ENCODE results near the gene SUPT6H. TPM values are rescaled to one million over a fixed set of nuclear protein-coding genes. Genes with fewer than 3 reads are reported as not detected.
A peak's percentile ranks its signal among the peaks of the same experiment; 100 is the strongest.

Gene SUPT6H
- total and polyA plus RNA-seq, 9 of the 15 experiments (the other 6 are each of a cell fraction or from before 2014, with no cell fraction given): 1.7 to 77.7 (median 49.2) TPM

GRCh38 chr17:28710861-28711722 lies 49.1 kb downstream of the SUPT6H start (continued):
- TF ChIP-seq CHD7 (IDR thresholded peaks at IDR 0.05; ENCODE audit: low read depth, low read length) (no peak), TAF1 (IDR thresholded peaks at IDR 0.05; ENCODE audit: control insufficient read depth, extremely low read depth, insufficient read depth, low read length, severe bottlenecking) (peak; percentile 73), PCBP2 (IDR thresholded peaks at IDR 0.05; ENCODE audit: low read depth, low read length, poor library complexity, severe bottlenecking) (no peak), MTA1 (IDR thresholded peaks at IDR 0.05; ENCODE audit: borderline replicate concordance) (no peak), ZBTB8A (IDR thresholded peaks at IDR 0.05; ENCODE audit: partially characterized antibody) (no peak), YY1 (IDR thresholded peaks at IDR 0.05; ENCODE audit: borderline replicate concordance in 1 of 3, control insufficient read depth in 1 of 3, extremely low read depth in 1 of 3, insufficient read depth in 3 of 3, insufficient read length in 1 of 3, insufficient replicate concordance in 2 of 3, low read depth in 1 of 3, low read length in 2 of 3) (peak in 2 of 3 experiments; percentile 46 to 68), ARID1B (IDR thresholded peaks at IDR 0.05) (no peak), GATAD2B (IDR thresholded peaks at IDR 0.05; ENCODE audit: borderline replicate concordance) (no peak), ZNF584 (CRISPR knock-in tag; IDR thresholded peaks at IDR 0.05; ENCODE audit: low read depth) (no peak), NFYB (IDR thresholded peaks at IDR 0.05; ENCODE audit: extremely low read depth, insufficient read length) (peak; percentile 73), KLF6 (CRISPR knock-in tag; IDR thresholded peaks at IDR 0.05; ENCODE audit: borderline replicate concordance) (peak; percentile 61; the same call in 1 of the 2 replicates), SAFB (IDR thresholded peaks at IDR 0.05; ENCODE audit: borderline replicate concordance, low read depth, low read length) (0 out of 2 replicates have a peak, but pooled peaks have one; percentile 39), MAX (CRISPR knock-in tag; IDR thresholded peaks at IDR 0.05) (peak; percentile 95)

All from K562 (cell line).